WTC11 (cell line): ENCODE measurements around the gene SNX9. TPM values are rescaled to one million over a fixed set of nuclear protein-coding genes. Genes with fewer than 3 reads are reported as not detected.

Experiments used
- ATAC-seq: fragments of 200-7000 bp; cut with Tn5 transposase; 2 replicates; pipeline ENCODE4 v1.10.0; 2021; ENCODE audit warnings: mild to moderate bottlenecking, moderate library complexity
- CTCF ChIA-PET: fragments of 300-600 bp; sonication (Branson Sonifier 250); formaldehyde crosslinking; loops from one replicate; lab custom pipeline; 2021; ENCODE audit warnings: antibody characterized with exemption; lab: Charles Lee
- POLR2A ChIA-PET: fragments of 350-600 bp; sonication (Branson Sonifier 250); formaldehyde crosslinking; loops from one replicate; lab custom pipeline; 2021; ENCODE audit warnings: antibody characterized with exemption; lab: Charles Lee
- DNase-seq: peaks from one replicate; pipeline ENCODE4 v3.0.0; 2021; ENCODE audit warnings: low spot score
- H3K27ac Mint-ChIP-seq: 2 replicates; pipeline ENCODE4 v1.8.0; 2021; ENCODE audit warnings: mixed read lengths
- H3K27me3 Mint-ChIP-seq: 2 replicates; pipeline ENCODE4 v1.8.0; 2021; ENCODE audit warnings: low read depth, mild to moderate bottlenecking, moderate library complexity, mixed read lengths
- H3K36me3 Mint-ChIP-seq: 2 replicates; pipeline ENCODE4 v1.8.0; 2021; ENCODE audit warnings: mixed read lengths
- H3K4me1 Mint-ChIP-seq: 2 replicates; pipeline ENCODE4 v1.8.0; 2022; ENCODE audit warnings: mixed read lengths
- H3K4me3 Mint-ChIP-seq: 2 replicates; pipeline ENCODE4 v1.8.0; 2021; ENCODE audit warnings: mild to moderate bottlenecking, moderate library complexity, mixed read lengths
- H3K9me3 Mint-ChIP-seq: 2 replicates; pipeline ENCODE4 v1.8.0; 2021; ENCODE audit warnings: mixed read lengths
- ATF3 ChIP-seq: sonication (generic); formaldehyde crosslinking; conservative IDR thresholded peaks from 2 replicates; pipeline ENCODE4 v1.8.1; 2022; ENCODE audit warnings: mild to moderate bottlenecking, missing genetic modification reagents
- CBFB ChIP-seq: sonication (generic); formaldehyde crosslinking; IDR thresholded peaks from 2 replicates; pipeline ENCODE4 v1.8.1; 2022; ENCODE audit warnings: mild to moderate bottlenecking, low read depth, missing genetic modification reagents
- CTCF ChIP-seq: fragments of 200-600 bp; IDR thresholded peaks from 2 replicates; pipeline ENCODE4 v1.8.0; 2022; ENCODE audit warnings: antibody characterized with exemption
- ESRRA ChIP-seq: sonication (generic); formaldehyde crosslinking; IDR thresholded peaks from 2 replicates; pipeline ENCODE4 v1.8.1; 2022; ENCODE audit warnings: mild to moderate bottlenecking, missing genetic modification reagents, borderline replicate concordance
- GABPB1 ChIP-seq: sonication (generic); formaldehyde crosslinking; IDR thresholded peaks from 2 replicates; pipeline ENCODE4 v1.8.1; 2023; ENCODE audit warnings: mild to moderate bottlenecking, missing genetic modification reagents
- GTF2I ChIP-seq: fragments of 250-450 bp; sonication (Bioruptor Pico); conservative IDR thresholded peaks from 2 replicates; pipeline ENCODE4 v1.4.0; 2021; ENCODE audit warnings: mild to moderate bottlenecking
- HMGA2 ChIP-seq: fragments of 250-450 bp; sonication (Bioruptor Pico); IDR thresholded peaks from 2 replicates; pipeline ENCODE4 v1.4.0; 2021; ENCODE audit warnings: mild to moderate bottlenecking, moderate library complexity
- MLX ChIP-seq: sonication (generic); formaldehyde crosslinking; IDR thresholded peaks from 2 replicates; pipeline ENCODE4 v1.8.1; 2023; ENCODE audit warnings: mild to moderate bottlenecking, missing genetic modification reagents, moderate library complexity
- NR1H2 ChIP-seq: sonication (generic); formaldehyde crosslinking; IDR thresholded peaks from 2 replicates; pipeline ENCODE4 v1.9.0; 2021; ENCODE audit warnings: mild to moderate bottlenecking, moderate library complexity, missing genetic modification reagents
- NR2C2 ChIP-seq: sonication (generic); formaldehyde crosslinking; IDR thresholded peaks from 2 replicates; pipeline ENCODE4 v1.8.0; 2022; ENCODE audit warnings: mild to moderate bottlenecking, missing genetic modification reagents
- SMAD4 ChIP-seq: sonication (generic); formaldehyde crosslinking; IDR thresholded peaks from 2 replicates; pipeline ENCODE4 v1.8.0; 2022; ENCODE audit warnings: mild to moderate bottlenecking, missing genetic modification reagents
- TEAD1 ChIP-seq: sonication (generic); formaldehyde crosslinking; IDR thresholded peaks from 2 replicates; pipeline ENCODE4 v1.8.0; 2022; ENCODE audit warnings: mild to moderate bottlenecking, missing genetic modification reagents
- USF2 ChIP-seq: sonication (generic); formaldehyde crosslinking; IDR thresholded peaks from 2 replicates; pipeline ENCODE4 v1.8.1; 2023; ENCODE audit warnings: mild to moderate bottlenecking, missing genetic modification reagents, moderate library complexity
- ZBTB21 ChIP-seq: sonication (generic); formaldehyde crosslinking; IDR thresholded peaks from 2 replicates; pipeline ENCODE4 v1.8.1; 2023; ENCODE audit warnings: mild to moderate bottlenecking, missing genetic modification reagents, borderline replicate concordance
- ZBTB43 ChIP-seq: sonication (generic); formaldehyde crosslinking; IDR thresholded peaks from 2 replicates; pipeline ENCODE4 v1.8.1; 2023; ENCODE audit warnings: mild to moderate bottlenecking, missing genetic modification reagents
- ZNF232 ChIP-seq: sonication (generic); formaldehyde crosslinking; IDR thresholded peaks from 2 replicates; pipeline ENCODE4 v1.8.0; 2022; ENCODE audit warnings: mild to moderate bottlenecking, missing genetic modification reagents
- ZNF263 ChIP-seq: sonication (generic); formaldehyde crosslinking; IDR thresholded peaks from 2 replicates; pipeline ENCODE4 v1.8.1; 2022; ENCODE audit warnings: low read depth, mild to moderate bottlenecking, moderate library complexity, missing genetic modification reagents
- ZNF423 ChIP-seq: fragments of 250-450 bp; sonication (Bioruptor Pico); IDR thresholded peaks from 2 replicates; pipeline ENCODE4 v2.1.2; 2022; ENCODE audit warnings: mild to moderate bottlenecking, moderate library complexity
- ZNF512 ChIP-seq: sonication (generic); formaldehyde crosslinking; IDR thresholded peaks from 2 replicates; pipeline ENCODE4 v1.8.1; 2022; ENCODE audit warnings: missing genetic modification reagents, borderline replicate concordance
- ZNF671 ChIP-seq: fragments of 250-450 bp; sonication (Bioruptor Pico); IDR thresholded peaks from 2 replicates; pipeline ENCODE4 v1.8.0; 2021; ENCODE audit warnings: mild to moderate bottlenecking
- total RNA-seq: library from RNA; stranded (reverse); gene quantifications from 3 replicates; pipeline ENCODE4 v1.2.3, GENCODE V29; 2021
- TF ChIP-seq, protein P1 (sequence below): sonication (generic); formaldehyde crosslinking; IDR thresholded peaks from 2 replicates; pipeline ENCODE4 v1.8.1; 2022; ENCODE audit warnings: mild to moderate bottlenecking, moderate library complexity, missing genetic modification reagents

The SNX9 gene
- total RNA-seq, 1 experiment from 2014 or later: 35.0 TPM

- no peak for TF ChIP-seq ZBTB21 (CRISPR knock-in tag)
- TF ChIP-seq CTCF: no peak
- no peak for TF ChIP-seq ZNF512 (CRISPR knock-in tag)
- no peak for TF ChIP-seq HMGA2
- no peak for TF ChIP-seq ZNF263 (CRISPR knock-in tag)
- TF ChIP-seq MLX: no peak
- no peak for TF ChIP-seq ZNF671 (CRISPR knock-in tag)
- TF ChIP-seq NR1H2 (CRISPR knock-in tag): no peak
- no peak for TF ChIP-seq ATF3 (CRISPR knock-in tag)
- no peak for TF ChIP-seq ZNF423
- TF ChIP-seq ZNF232 (CRISPR knock-in tag): no peak
These were observed 38.1 kb downstream of the SNX9 start (continued) for GRCh38 chr6:157861184-157861583.

GRCh38 chr6:157861814-157862213 lies 38.8 kb downstream of the SNX9 start:
- Mint-ChIP-seq H3K27ac (no peak overlapping the region), H3K27me3 (no peaks in the 10 kb centered on the region), H3K9me3 (no peaks in the 10 kb centered on the region), H3K36me3 (no peaks in the 10 kb centered on the region), H3K4me3 (no peak overlapping the region), H3K4me1 (peaks cover 48% of the 10 kb centered on the region)
- TF ChIP-seq GABPB1: peak; percentile 88
- no peak for TF ChIP-seq TEAD1 (CRISPR knock-in tag)
- no peak for TF ChIP-seq USF2
- TF ChIP-seq, protein P1, sequence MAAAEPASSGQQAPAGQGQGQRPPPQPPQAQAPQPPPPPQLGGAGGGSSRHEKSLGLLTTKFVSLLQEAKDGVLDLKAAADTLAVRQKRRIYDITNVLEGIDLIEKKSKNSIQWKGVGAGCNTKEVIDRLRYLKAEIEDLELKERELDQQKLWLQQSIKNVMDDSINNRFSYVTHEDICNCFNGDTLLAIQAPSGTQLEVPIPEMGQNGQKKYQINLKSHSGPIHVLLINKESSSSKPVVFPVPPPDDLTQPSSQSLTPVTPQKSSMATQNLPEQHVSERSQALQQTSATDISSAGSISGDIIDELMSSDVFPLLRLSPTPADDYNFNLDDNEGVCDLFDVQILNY: no peak
- TF ChIP-seq ZBTB43 (CRISPR knock-in tag): no peak
- TF ChIP-seq CBFB (CRISPR knock-in tag): no peak
- ChIA-PET POLR2A (no interaction called here), CTCF (interaction anchor here (3.9 kb wide), 1 partner anchor 11 kb away, joined by 18 read pairs; no protein-coding TSS in a partner anchor)
- DNase-seq: no peak
- no peak for ATAC-seq

DNA sequence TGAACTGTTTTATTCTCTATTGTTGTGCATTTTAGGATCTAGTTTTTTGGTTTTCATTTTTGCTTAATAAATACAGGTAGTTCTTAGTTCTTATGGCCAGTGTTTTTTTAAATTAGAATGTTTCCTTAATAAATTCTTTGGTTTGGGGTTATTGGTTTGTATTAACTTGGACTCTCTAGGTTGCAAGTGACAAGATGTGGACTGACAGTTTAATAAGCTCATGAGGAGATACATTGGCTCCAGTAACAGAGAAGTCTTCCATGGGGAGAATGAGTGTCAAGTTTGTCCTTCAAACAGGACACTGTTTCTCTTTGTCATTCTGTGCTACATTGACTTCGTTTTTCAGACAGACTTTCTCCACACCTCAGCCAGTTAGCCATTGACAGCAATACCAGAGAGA lies 39.7 kb downstream of the SNX9 start:
- CTCF ChIA-PET: interaction anchor here (3.9 kb wide), 1 partner anchor 10 kb away, joined by 18 read pairs; no protein-coding TSS in a partner anchor
- DNase-seq (no peak), ATAC-seq (no peak)
- Mint-ChIP-seq H3K9me3 (no peaks in the 10 kb centered on the region), H3K36me3 (no peaks in the 10 kb centered on the region), H3K27me3 (no peaks in the 10 kb centered on the region), H3K4me3 (no peak overlapping the region), H3K27ac (peak overlapping the region; percentile 13; the same call in 1 of the 2 replicates), H3K4me1 (peaks cover 48% of the 10 kb centered on the region)
- no peak for TF ChIP-seq ZBTB43 (CRISPR knock-in tag)
- no peak for TF ChIP-seq SMAD4 (CRISPR knock-in tag)
- TF ChIP-seq ESRRA (CRISPR knock-in tag): no peak
- no peak for TF ChIP-seq ZNF232 (CRISPR knock-in tag)
- no peak for TF ChIP-seq NR2C2 (CRISPR knock-in tag)
- TF ChIP-seq GTF2I (CRISPR knock-in tag): no peak
- POLR2A ChIA-PET: no interaction called here
